GM21528 (cell line): ENCODE measurements around the gene TRIM3.

Experiments
- ATAC-seq: cut with Tn5 transposase; IDR thresholded peaks from one replicate; pipeline ENCODE4 v1.9.1; 2021; ENCODE audit warnings: mild to moderate bottlenecking, moderate library complexity; ENCODE audit not compliant: unreplicated experiment, low FRiP score

TRIM3 gene

DNA sequence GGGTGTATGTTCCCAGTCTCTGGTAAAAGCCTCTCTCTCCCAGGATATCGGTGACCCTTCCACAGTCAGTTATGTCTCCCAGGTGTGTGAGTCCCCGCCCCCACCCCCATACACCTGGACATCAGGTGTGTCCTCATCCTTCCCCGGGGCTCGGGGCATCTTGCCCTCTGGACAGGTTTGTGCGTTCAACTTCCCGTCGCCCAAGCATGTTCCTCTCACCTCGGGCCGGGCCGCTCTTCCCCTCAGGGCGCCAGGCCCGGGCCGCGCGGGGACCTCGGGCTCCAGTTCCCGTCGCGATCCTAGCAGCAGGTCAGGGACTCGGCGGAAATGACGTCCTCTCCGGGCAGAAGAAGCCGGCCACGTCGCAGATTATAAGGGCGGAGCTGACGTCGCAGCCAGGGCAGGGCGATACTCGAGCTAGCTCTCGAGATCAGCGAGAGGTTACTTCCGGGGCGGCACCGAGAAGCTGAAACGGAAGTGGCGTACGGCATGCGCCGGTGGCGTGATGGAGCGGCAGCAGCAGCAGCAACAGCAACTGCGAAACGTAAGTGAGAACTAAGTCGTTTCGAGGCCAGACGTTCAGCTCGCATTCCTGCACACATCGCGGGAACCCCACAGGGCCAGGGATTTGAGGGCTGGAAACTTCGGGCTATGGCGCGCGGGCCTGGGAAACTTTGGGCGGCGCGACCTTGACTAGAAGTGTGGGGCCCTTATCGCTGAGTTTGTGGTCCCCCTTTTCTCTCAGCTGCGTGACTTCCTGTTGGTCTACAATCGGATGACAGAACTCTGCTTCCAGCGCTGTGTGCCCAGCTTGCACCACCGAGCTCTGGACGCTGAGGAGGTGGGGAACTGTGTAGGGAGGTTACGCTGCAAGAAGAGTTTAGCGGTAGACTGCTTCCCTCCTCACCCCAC is 7.5 kb upstream of the TRIM3 start, which contains the start of the genes ARFIP2 and TIMM10B:
TSS of gene ARFIP2 (minus strand) at position 320 of the 912 bp plus-strand sequence. CDS start 910 bp downstream, outside the sequence.
TSS of gene TIMM10B (plus strand) at position 490 of the 912 bp plus-strand sequence. CDS start at position 506, 16 bp downstream.
- ATAC-seq: peak; percentile 99

DNA sequence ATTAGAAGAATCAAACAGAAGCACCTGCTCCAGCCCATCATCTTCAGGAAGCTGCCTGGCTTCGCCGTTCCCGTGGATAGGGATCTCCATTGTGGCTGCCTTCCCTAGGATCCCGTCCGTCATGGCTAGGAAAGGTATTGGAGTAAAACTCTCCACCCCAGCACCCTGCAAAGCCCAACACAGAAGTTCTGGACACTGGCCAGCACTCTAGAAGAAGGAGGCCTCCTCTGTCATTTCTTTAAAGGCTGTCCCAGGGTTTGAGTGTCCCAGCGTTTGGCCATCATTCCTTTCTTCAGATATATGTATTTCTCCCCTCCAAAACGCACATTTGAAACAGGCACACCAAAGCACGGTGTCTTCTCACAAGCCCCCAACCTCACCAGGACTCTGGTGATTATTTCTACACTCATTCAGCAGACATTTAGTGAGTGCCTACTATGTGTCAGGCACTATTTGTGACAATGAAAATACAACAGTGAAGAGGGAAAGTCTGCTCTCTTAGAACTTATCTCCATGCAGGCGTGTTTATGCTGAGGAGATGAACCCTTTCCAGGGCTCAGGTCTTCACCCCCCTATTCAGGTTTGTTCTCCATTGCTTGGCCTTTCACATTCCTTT is 6.7 kb upstream of the TRIM3 start:
- no peak for ATAC-seq

DNA sequence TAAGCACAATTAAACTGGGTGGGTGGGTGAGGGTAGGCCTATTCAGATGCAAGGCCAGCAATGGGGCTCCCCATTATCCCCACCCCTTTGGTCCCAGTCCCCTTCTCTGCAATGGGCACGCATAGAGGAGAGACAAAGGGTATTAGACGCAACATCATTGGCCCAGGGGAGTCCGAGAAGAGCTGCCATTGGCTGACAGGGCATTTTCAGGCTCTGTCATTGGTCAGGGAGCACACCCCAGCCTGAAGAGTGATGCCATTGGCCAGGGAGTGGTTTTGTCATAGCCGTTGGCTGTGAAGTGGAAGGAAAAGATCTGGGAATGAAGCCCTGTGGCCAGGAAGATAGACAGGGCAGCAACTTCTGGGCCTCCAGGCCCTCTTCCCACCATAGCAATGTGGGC is 2.8 kb upstream of the TRIM3 start:
- ATAC-seq: no peak

DNA sequence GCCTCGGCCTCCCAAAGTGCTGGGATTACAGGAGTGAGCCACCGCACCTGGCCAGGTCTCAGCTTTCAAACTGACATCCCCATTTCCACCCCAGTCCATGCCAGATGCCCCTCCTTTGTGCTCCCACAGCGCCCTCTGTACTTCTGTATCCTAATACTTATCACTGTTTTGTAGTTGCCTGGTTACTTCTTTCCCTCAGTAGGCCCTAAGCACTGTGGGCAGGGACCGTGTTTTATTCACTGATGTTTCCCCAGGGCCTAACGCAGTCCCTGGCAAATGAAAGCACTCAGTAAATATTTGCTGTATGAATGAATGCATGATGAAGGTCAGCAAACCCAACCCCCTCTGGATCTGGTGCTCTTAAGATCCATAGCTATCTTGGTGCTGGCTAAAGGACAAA is 2.2 kb upstream of the TRIM3 start:
- ATAC-seq: no peak

GRCh38 chr11:6474806-6475500 is 1.2 kb upstream of the TRIM3 start:
- ATAC-seq: no peak

- no peak for ATAC-seq
Measured at GRCh38 chr11:6474413-6474792, 662 bp upstream of the TRIM3 start.

DNA sequence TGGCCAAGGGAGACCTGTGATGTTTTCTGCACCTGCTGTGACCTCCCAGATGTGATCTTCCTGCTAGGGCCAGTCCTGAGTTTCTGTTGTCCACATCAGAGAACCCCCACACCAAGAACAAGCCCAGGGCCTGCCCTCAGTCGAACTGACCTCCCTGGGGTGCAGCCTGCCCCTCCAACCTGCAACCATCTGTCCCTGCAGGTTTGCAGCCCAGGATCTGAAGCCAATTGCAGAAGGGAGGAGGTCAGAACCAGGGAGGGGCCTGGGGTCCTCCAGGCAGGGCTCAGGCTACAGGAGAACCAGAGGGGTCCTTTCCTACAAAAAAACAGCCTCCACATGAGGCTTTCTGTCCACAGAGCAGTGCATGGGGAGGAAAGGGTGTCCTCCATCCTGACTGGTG is 807 bp downstream of the TRIM3 start:
- ATAC-seq: no peak

DNA sequence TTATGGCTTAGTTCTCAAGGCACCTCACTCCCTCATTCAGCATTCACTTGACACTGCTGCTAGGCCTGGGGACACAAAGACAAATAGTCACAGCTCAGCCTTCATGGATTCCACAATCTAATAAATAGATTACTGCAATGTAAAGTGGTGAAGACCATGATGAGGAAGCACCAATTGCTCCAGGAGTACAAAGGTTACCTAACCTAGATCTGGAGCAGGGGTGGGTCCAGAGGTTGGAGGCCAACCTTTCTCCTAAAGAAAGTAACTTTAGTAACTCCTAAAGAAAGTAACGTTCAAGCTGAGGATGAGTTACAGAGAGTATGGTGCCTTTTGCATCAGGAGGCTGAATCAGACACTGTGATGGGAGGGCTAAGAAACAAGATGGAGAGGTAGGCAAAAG is 4.1 kb downstream of the TRIM3 start:
- ATAC-seq: no peak

DNA sequence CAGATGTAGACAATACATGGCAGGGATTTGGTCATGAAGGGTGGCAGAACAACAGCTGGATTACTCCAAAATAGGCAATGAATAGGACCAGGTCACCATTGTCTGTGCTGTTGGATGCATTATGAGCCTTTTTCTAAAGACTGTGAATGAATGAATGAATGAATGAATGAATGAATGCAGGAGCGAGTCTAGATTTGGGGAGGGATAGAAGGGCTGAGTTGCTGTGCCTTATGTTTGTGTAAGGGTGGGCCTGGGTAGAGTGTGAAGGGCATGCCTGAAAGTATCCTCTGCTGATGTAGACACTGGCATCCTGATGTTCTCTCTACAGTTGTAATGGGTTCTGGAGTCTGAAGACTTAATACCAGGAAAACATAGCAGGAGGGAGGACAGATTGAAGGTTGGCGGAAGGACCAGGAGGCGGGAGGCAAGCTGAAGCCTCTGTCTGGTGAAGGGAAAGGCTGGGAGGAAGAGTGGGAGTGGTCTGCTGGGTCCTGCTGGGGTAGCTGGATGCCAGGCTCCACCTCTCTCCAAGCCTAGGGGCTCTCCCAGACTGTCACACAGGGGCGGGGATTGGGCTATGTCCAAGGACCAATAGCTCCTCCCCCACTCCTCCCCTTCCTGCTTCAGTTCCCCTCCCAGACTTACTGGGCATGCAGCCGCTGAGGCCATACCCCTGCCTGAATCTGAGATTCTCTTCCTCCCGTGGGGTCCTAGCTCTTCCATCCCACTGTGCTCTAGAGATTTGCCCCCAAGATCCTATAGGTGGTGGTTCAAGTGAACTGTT is 4.8 kb downstream of the TRIM3 start:
- no peak for ATAC-seq

- ATAC-seq: no peak
Measured at GRCh38 chr11:6459099-6459450, 14.7 kb downstream of the TRIM3 start.

- ATAC-seq: no peak
Measured at GRCh38 chr11:6458352-6459098, 15.2 kb downstream of the TRIM3 start.

DNA sequence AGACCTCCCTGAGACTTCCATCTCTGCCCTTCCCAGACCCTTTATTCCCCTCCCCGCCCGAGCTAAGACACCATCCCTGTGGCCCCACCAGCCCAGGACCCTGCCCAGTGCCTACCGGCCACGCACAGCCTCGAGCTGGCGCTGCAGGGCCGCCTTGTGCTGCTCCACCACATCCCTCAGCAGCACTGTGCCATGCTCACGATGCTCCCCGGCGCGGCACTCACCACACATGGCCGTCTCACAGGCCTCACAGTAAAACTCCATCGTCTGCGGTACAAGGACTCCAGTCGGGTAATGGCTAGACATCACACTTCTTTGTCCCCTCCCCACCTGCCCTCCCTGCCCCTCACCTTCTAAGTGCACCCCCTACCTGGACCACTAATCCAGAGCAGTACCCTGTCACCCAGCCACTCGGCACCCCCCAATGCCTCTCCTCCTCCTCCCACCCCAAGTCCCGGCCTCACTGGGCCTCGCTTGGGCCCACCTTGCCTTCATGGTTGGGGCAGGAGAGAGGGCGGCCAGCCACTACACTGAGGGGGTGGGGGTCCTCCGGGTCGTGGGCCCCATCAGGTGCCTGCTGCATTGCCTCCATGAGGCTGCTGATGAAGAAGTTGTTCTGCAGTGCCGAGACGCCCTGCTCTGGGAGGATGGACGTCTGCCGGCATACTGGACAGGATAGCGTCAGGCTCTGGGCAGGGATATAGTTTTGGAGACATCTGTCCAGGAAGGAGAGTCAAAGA is 16.0 kb downstream of the TRIM3 start:
- ATAC-seq: no peak

DNA sequence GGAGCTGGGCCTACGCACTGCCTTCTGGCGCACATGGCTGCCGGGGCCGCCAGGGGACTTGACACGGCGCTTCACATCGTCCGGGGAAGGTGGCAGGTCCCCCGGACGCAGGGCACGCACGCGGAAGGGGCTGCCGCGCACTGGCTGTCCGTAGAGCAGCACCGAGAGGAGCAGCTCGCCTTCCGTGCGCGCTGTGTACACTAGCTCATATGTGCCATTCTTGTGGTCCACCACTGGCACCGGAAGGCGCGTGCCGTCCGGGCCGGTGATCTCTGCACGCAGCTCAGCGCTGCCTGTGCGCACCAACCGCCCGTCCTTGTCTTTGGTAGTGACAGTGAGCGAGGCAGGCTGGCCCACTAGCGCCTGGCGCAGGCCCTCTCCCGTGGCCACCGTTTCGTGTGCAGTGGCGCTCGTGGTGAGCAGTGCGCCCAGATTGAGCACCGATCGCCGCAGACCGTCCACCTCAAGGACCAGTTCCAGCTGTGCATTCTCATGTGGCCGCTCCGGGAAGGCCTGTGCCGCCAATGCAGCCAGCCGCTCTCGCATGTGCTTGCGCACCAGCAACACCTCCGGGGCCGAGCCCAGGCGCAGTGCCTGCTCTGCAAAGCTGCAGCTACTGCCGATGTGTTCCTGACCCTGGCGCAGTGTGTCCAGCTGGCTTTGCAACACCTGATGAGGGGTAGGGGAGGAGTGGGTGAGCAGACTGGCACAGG is 17.2 kb downstream of the TRIM3 start:
- no peak for ATAC-seq

DNA sequence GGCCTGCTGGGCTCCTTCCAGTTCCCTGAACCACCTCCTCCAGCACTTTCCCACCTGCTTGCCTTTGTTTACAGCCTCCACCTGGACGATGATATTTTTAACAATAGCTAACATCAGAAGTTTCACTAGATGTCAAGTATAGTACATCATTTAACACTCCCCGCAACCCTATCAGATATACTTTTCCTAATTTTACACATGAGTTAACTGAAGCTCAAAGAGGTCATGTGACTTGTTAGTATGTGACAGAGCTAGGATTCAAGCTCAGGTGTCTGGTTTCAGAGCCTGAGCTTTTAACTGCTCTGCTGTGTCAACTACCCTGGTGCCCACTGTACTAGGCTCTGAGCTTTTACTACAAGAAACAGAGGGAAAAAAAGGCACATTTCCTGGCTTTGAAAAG is 18.7 kb downstream of the TRIM3 start:
- ATAC-seq: no peak

DNA sequence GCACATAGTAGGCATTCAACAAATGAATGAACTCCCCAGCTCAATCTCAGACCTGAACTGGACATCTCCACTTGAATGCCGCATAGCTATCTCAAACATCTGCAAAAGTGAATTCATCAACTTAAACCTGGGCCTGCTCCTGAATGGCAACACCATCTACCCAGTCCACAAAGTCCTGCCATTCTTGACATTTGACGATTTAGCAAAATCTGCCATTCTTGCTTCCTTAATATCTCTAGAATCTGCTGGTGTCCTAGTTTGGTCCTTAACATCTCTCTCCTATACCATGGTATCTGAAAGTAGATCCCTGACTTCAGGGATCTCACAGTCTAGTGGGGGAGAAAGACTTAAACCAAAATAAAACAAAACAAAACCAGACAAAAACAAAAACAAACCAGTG is 20.6 kb downstream of the TRIM3 start:
- ATAC-seq: no peak

- ATAC-seq: no peak
Measured at GRCh38 chr11:6452219-6452618, 21.5 kb downstream of the TRIM3 start.

DNA sequence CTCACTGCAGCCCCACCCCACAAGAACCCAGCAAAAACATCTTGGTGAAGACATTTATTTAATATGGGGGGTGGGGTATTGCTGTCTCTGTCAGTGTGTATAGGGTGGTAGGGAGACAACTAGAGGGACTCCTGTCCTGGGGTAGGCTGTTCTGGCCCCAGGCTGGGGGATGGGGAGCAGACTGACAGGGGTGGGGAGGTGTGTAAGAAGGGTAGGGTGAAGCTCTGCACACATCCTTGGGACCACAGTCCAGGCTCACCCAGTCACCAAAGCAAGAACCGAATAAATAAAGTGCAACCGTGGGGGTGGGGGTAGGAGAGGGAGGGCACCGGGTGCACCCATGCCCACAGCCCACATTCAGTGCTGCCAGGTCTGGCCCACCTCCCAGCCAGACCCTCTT is 25.2 kb downstream of the TRIM3 start:
- ATAC-seq: no peak

DNA sequence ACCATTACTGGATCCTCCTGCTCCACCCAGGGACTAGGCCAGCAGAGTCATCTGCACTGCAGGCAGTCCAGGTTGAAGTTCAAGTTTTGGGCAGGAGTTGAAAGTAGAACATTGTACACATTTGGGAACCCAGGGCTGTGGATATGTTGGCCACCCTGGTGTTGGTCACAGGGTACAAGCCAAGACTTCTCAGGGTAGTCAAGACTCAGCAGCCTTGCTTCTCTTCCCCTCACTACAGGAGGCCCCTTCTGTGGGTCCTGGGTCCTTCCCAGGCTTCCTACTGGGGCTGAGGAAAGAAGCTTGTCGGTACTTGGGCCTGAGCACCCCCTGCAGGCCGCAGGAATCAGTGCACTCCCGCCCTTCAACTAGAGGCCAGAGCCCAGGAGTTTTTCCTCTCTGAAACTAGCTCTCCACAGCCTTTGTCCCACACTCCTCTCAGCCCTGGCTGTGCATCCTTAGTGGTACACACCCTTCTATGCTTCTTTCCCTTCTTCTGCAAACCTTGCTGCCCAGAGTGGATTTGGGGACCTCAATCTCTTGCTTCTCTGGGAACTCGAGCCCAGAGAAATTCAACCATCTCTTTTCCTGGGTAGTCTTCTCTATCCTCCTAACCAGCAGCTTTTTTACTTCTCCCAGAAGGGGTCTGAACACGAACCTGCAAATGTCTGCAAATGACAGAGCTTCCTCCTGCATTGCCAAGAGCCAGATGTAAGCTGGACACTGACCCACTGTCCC is 30.3 kb downstream of the TRIM3 start:
- ATAC-seq: no peak
